Loucy (cell line): ENCODE measurements around the gene STK40.

ENCODE experiments used
- EZH2phosphoT487 ChIP-seq: fragments of 200-600 bp; IDR thresholded peaks from 2 replicates; pipeline ENCODE4 v1.6.1; 2018; ENCODE audit warnings: antibody characterized with exemption, mild to moderate bottlenecking, moderate library complexity, borderline replicate concordance
- TF ChIP-seq, protein P1 (sequence below): fragments of 200-600 bp; sonication (generic); conservative IDR thresholded peaks from 2 replicates; pipeline ENCODE4 v1.5.1; 2014; ENCODE audit warnings: mild to moderate bottlenecking, antibody characterized with exemption, low read length

DNA sequence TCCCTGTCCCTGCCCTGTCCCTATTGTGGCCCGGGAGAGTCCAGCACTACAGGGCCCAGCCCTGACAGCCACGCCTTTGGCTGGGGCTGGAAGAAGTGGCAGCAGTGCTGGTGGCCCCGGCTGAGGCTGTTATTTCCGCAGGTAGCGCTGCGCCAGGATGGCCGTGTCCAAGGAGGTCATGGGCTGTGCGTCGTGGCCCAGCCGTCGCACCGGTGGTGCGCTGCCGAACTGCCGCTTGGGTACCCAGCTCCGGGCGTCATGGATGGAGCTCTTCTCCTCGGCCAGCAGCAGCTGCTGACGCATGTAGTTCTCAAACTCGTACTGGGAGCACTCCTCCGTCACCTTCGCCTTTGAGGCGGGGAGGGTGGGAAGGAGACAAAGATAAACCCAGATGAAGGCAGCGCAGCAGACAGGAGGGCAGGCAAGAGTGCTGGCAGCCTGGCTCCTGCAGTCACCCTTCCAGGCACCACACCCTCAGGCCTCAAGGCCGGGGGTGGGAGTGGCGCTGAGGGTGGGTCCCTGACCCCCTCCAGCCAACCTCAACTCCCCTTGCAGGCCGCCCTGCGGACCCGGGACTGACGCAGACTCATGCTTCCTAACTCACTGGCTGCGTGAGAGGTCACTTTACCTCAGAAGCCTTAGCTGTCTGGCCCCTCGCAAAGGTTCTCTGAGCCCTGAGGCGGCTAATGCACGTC lies 44.0 kb downstream of the STK40 start:
- no peak for TF ChIP-seq EZH2phosphoT487
- TF ChIP-seq, protein P1, sequence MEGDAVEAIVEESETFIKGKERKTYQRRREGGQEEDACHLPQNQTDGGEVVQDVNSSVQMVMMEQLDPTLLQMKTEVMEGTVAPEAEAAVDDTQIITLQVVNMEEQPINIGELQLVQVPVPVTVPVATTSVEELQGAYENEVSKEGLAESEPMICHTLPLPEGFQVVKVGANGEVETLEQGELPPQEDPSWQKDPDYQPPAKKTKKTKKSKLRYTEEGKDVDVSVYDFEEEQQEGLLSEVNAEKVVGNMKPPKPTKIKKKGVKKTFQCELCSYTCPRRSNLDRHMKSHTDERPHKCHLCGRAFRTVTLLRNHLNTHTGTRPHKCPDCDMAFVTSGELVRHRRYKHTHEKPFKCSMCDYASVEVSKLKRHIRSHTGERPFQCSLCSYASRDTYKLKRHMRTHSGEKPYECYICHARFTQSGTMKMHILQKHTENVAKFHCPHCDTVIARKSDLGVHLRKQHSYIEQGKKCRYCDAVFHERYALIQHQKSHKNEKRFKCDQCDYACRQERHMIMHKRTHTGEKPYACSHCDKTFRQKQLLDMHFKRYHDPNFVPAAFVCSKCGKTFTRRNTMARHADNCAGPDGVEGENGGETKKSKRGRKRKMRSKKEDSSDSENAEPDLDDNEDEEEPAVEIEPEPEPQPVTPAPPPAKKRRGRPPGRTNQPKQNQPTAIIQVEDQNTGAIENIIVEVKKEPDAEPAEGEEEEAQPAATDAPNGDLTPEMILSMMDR, result no peak
